Measurements from ENCODE around the gene SCAPER. TPM values are rescaled to one million over a fixed set of nuclear protein-coding genes. Genes with fewer than 3 reads are reported as not detected.

SCAPER gene
- total and polyA plus RNA-seq, 8 donors: 4.9 to 136 (median 18.2) TPM

- peaks cover 0 to 3% (median 0%) of the 10 kb centered on the region in 4 donors for H3K9me3 ChIP-seq
- H3K27ac ChIP-seq: no peak overlapping the region
- H3K36me3 ChIP-seq: no peaks in the 10 kb centered on the region
- intact Hi-C loops (cut with DNase I; ENCODE audit: low total_unique reads): no loop called here
- no peak for TF ChIP-seq POLR2AphosphoS5 (IDR thresholded peaks at IDR 0.05)
- no peak for TF ChIP-seq EP300 (IDR thresholded peaks at IDR 0.05)
- H3K4me3 ChIP-seq: no peak overlapping the region
- H3K4me1 ChIP-seq: no peaks in the 10 kb centered on the region
- H3K27me3 ChIP-seq: no peaks in the 10 kb centered on the region
- WGBS, 5 donors: 95 to 100% (median 98%) methylated on average over 1 to 5 of the region's 5 CpGs
- no peak for DNase-seq
Observed at GRCh38 chr15:76553102-76553501, 352.0 kb downstream of the SCAPER start.

- peaks cover 0 to 3% (median 0%) of the 10 kb centered on the region in 4 donors for H3K9me3 ChIP-seq
- TF ChIP-seq CTCF (IDR thresholded peaks at IDR 0.05) (no peak), POLR2AphosphoS5 (IDR thresholded peaks at IDR 0.05) (no peak), EP300 (IDR thresholded peaks at IDR 0.05) (no peak), POLR2A (IDR thresholded peaks at IDR 0.05) (no peak)
- no peak for DNase-seq
- H3K27ac ChIP-seq: no peak overlapping the region
- H3K4me1 ChIP-seq: no peaks in the 10 kb centered on the region
- intact Hi-C loops (cut with DNase I; ENCODE audit: low total_unique reads): no loop called here
- H3K36me3 ChIP-seq: no peaks in the 10 kb centered on the region
- H3K27me3 ChIP-seq: no peaks in the 10 kb centered on the region
- WGBS, 5 donors: 92 to 97% (median 95%) methylated on average over 2 of the region's 2 CpGs
- H3K4me3 ChIP-seq: no peak overlapping the region
Observed at GRCh38 chr15:76546805-76547204, 358.3 kb downstream of the SCAPER start.

GRCh38 chr15:76533995-76534394 is 371.1 kb downstream of the SCAPER start:
- TF ChIP-seq POLR2A (IDR thresholded peaks at IDR 0.05) (no peak), POLR2AphosphoS5 (IDR thresholded peaks at IDR 0.05) (peak in 1 of 3 donors; percentile 20), CTCF (IDR thresholded peaks at IDR 0.05) (no peak), EP300 (IDR thresholded peaks at IDR 0.05) (no peak)
- Histone ChIP-seq H3K9me3 (no peaks in the 10 kb centered on the region), H3K36me3 (no peaks in the 10 kb centered on the region), H3K27ac (peak overlapping the region in 1 of 5 donors; percentile 49), H3K4me3 (no peak overlapping the region), H3K27me3 (no peaks in the 10 kb centered on the region), H3K4me1 (peaks cover 0 to 23% (median 6%) of the 10 kb centered on the region in 4 donors)
- intact Hi-C loops (cut with DNase I; ENCODE audit: low total_unique reads): no loop called here
- peak in 1 of 2 donors; percentile 46 for DNase-seq
- WGBS, 5 donors: 41 to 45% (median 42%) methylated on average over 2 of the region's 2 CpGs

- TF ChIP-seq EP300 (IDR thresholded peaks at IDR 0.05): no peak
- TF ChIP-seq POLR2AphosphoS5 (IDR thresholded peaks at IDR 0.05): no peak
- no peak for TF ChIP-seq CTCF (IDR thresholded peaks at IDR 0.05)
- no peak for TF ChIP-seq POLR2A (IDR thresholded peaks at IDR 0.05)
- WGBS, 5 donors: 40 to 54% (median 52%) methylated on average over 5 of the region's 5 CpGs
- intact Hi-C loops (cut with DNase I; ENCODE audit: low total_unique reads): no loop called here
- H3K36me3 ChIP-seq: no peaks in the 10 kb centered on the region
- H3K27me3 ChIP-seq: no peaks in the 10 kb centered on the region
- H3K4me1 ChIP-seq: peaks cover 0 to 23% (median 6%) of the 10 kb centered on the region in 4 donors
- peak overlapping the region in 1 of 5 donors; percentile 49 for H3K27ac ChIP-seq
- no peaks in the 10 kb centered on the region for H3K9me3 ChIP-seq
- peak in 1 of 2 donors; percentile 62 for DNase-seq
- H3K4me3 ChIP-seq: no peak overlapping the region
Observed at GRCh38 chr15:76533060-76533820, 371.9 kb downstream of the SCAPER start.

GRCh38 chr15:76529911-76530310 is 375.2 kb downstream of the SCAPER start:
- no peak overlapping the region for H3K4me3 ChIP-seq
- no peaks in the 10 kb centered on the region for H3K9me3 ChIP-seq
- no peak for DNase-seq
- no peaks in the 10 kb centered on the region for H3K27me3 ChIP-seq
- H3K36me3 ChIP-seq: no peaks in the 10 kb centered on the region
- no peak for TF ChIP-seq CTCF (IDR thresholded peaks at IDR 0.05)
- TF ChIP-seq EP300 (IDR thresholded peaks at IDR 0.05): no peak
- TF ChIP-seq POLR2AphosphoS5 (IDR thresholded peaks at IDR 0.05): no peak
- TF ChIP-seq POLR2A (IDR thresholded peaks at IDR 0.05): no peak
- no peak overlapping the region for H3K27ac ChIP-seq
- 98 to 100% (median 99%) methylated on average over 3 of the region's 3 CpGs for WGBS, 5 donors
- intact Hi-C loops (cut with DNase I; ENCODE audit: low total_unique reads): no loop called here
- peaks cover 0 to 23% (median 6%) of the 10 kb centered on the region in 4 donors for H3K4me1 ChIP-seq
